ENCODE results near the gene CASKIN2. TPM values are rescaled to one million over a fixed set of nuclear protein-coding genes. Genes with fewer than 3 reads are reported as not detected.
A peak's percentile ranks its signal among the peaks of the same experiment; 100 is the strongest.
"Not testable (repeated sequence)": the region's sequence is repeated elsewhere in the genome, so short reads cannot be mapped to it uniquely, and the experiment has no call there.

Gene CASKIN2
- total RNA-seq, 1 donor = 9.5 TPM

DNA sequence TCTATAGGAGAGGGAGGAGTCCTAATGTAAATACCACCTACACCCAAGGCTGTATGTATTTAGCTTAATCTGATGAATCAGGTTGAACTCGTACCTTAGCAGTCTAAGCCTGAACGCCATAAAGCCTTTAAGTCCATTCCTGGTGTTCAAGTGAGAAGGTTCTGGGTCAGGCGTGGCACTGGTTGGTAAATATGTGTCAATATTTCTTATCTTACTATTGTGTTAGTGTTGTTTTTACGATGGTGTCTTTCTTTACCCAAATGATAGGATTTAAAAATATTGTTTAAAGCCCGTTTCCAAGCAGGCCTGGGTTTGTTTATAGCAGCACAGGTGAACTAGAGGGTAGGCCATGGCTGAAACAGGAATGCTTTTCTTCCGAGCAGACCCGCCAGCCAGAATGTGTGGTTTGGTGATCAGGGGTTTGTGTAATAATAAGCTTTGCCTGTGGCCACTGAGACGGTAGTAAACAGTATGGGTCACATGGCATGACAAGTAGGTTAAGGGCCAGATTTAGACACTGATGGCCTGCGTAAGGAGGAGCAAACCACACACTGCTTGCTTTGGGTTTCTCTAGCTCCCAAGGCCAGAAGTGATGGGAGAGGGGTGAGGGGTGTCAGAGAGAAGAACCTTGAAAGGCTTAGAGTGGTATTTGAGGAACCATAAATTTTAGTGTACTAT, 55.6 kb downstream of the CASKIN2 start:
- H3K4me3 ChIP-seq (ENCODE audit: low read depth, low read length) = no peak overlapping the region
- TF ChIP-seq, protein P1, sequence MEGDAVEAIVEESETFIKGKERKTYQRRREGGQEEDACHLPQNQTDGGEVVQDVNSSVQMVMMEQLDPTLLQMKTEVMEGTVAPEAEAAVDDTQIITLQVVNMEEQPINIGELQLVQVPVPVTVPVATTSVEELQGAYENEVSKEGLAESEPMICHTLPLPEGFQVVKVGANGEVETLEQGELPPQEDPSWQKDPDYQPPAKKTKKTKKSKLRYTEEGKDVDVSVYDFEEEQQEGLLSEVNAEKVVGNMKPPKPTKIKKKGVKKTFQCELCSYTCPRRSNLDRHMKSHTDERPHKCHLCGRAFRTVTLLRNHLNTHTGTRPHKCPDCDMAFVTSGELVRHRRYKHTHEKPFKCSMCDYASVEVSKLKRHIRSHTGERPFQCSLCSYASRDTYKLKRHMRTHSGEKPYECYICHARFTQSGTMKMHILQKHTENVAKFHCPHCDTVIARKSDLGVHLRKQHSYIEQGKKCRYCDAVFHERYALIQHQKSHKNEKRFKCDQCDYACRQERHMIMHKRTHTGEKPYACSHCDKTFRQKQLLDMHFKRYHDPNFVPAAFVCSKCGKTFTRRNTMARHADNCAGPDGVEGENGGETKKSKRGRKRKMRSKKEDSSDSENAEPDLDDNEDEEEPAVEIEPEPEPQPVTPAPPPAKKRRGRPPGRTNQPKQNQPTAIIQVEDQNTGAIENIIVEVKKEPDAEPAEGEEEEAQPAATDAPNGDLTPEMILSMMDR (IDR thresholded peaks at IDR 0.05; ENCODE audit: insufficient read depth, low read depth, low read length) = no peak
- peak; percentile 58 for DNase-seq (ENCODE audit: low read depth)

DNA sequence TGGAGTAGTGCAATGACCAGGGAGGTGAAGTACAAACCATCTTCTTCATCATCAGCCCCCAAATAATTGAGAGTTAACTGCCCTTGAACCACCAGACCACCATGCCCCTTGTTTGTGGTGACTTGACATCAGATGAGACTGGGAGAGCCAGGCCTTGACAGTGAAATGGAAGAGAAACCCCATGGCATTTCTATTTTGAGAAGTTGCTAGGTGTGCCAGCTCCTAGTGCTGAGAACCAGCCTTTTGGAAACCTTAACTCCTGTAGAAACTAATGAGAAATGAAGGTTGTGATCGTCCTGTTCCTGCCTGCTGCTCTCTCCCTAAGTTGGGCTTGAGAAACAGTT, 56.1 kb downstream of the CASKIN2 start:
- no peak for DNase-seq (ENCODE audit: low read depth)
- TF ChIP-seq, protein P1 (IDR thresholded peaks at IDR 0.05; ENCODE audit: insufficient read depth, low read depth, low read length) = no peak

DNA sequence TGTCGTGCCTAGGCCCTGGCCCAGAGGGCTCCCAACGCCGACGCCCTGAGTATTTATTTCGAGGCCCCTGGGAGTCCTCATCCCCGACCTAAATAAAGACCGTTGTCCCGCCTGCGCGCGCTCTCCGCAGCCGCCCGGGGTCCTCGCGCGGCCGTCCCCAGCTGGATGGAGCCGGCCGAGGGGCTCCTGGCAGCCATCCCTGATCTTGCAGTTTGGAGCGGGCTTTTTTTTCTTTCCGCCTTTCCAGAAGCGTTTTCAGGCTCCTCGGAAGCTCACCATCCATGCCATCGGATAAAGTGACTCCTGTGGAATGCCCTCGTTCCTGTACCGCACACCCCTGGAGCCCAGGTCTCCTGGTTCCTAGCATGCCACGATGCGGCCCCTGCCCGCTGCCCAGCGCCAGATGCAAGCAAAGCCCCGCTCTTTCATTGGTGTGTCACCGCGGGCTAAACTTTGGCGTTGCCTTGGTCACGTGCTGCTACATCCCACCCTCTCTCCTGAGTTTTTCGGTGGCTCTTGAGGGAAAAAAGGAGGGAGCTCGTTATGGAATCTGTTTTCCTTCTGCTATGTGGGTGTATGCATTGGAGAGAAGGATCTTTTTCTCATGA, 58.2 kb downstream of the CASKIN2 start:
- H3K4me3 ChIP-seq (ENCODE audit: low read depth, low read length) = peak overlapping the region; percentile 97
- TF ChIP-seq, protein P1 (IDR thresholded peaks at IDR 0.05; ENCODE audit: insufficient read depth, low read depth, low read length) = no peak
- no peak for DNase-seq (ENCODE audit: low read depth)

More for the DNA sequence above, 56.1 kb downstream of the CASKIN2 start:
- H3K4me3 ChIP-seq (ENCODE audit: low read depth, low read length) = no peak overlapping the region

DNA sequence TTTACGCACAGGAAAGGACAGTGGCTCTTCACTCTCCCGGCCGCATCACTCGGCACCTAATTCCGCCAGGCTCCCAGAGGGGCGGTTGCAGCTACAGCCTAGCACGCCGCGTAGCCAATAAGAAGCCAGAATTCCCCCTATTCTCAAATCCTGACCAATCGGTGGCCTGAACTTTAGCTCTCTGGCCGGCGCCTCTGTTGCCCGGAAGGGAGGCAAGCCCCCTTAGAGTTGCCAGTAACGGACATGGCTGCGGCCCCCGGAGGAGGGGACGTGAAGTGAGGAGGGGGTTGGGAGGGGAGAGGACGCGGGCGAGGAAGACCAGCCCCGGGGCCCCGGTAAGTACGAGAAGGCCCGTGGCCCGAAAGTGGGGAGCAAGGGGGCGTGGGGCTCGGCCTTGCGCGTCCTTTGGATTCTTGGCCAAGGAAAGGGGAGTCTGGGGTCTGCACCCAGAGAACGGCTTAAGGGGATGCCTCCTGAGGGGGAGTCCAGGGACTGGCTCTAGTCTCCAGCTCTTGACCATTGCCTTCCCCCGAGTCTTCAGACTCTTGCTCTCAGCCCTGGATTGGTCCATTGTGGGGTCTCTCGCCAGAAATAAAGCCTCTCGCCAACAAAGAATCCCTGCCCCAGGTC, 58.8 kb downstream of the CASKIN2 start, which contains the start of gene TMEM94:
Gene TMEM94 (plus strand): TSS at position 219 of the 630 bp plus-strand sequence. CDS start 15,271 bp downstream, outside the sequence.
- peak within 1 kb of the TSS; percentile 97 for H3K4me3 ChIP-seq (ENCODE audit: low read depth, low read length)
- TF ChIP-seq, protein P1 (IDR thresholded peaks at IDR 0.05; ENCODE audit: insufficient read depth, low read depth, low read length) = no peak
- peak; percentile 98 for DNase-seq (ENCODE audit: low read depth)

DNA sequence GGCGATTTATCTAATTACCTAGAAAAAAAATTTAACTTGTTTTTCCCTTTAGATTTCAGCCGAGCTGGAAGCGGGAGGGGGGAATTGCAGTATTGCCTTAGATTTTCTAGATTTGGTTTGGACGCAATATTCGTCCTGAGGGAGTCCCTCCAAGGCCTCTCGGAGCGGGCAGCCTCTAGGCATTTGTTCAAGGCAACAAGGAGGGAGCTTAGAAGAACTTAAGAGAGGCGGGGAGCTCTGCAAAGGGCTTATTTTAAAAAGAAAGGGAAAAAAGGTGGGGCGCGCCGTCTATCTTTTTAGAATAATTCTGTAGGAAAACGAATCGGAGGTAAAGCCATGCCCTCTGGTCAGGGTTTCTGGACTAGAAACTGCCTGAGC, 59.3 kb downstream of the CASKIN2 start:
- no peak for DNase-seq (ENCODE audit: low read depth)
- TF ChIP-seq, protein P1 (IDR thresholded peaks at IDR 0.05; ENCODE audit: insufficient read depth, low read depth, low read length) = no peak
- H3K4me3 ChIP-seq (ENCODE audit: low read depth, low read length) = peak overlapping the region; percentile 97

DNA sequence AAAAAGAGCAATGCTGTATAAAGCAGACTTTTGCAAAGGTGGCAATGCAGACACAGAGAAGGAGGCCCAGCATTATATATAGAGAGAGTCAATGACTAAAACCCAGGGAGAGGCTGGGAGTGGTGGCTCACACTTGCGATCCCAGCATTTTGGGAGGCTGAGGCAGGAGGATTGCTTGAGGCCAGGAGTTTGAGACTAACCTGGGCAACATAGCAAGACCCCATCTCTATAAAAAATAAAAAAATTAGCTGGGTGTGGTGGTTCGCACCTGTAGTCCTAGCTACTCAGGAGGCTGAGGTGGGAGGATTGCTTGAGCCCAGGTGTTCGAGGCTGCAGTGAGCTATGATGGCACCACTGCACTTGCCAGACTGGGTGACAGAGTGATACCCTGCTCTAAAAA, 60.7 kb downstream of the CASKIN2 start:
- H3K4me3 ChIP-seq (ENCODE audit: low read depth, low read length); DNase-seq (ENCODE audit: low read depth): not testable (repeated sequence)

DNA sequence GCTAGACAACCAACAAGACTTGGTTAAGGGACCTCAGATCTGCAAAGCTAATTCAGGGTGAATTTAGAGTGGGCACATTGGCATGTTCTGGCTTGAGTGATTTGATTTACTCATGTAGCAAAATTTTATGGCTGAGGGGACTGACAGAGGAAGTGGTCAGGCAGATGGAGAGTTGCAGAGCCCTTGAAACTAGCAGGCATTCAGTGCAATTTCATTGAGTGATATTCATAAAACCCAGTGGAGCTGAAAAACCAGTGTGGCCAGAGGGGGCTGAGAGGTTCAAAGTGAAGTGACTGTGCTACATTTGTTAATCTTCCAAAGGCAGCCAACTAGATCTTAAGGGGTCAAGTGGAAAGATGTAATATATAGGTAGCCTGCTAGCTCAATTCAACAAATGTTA, 61.1 kb downstream of the CASKIN2 start:
- no peak overlapping the region for H3K4me3 ChIP-seq (ENCODE audit: low read depth, low read length)
- no peak for DNase-seq (ENCODE audit: low read depth)
- TF ChIP-seq, protein P1 (IDR thresholded peaks at IDR 0.05; ENCODE audit: insufficient read depth, low read depth, low read length) = no peak
